ENCODE data around the gene CDKN1C. TPM values are rescaled to one million over a fixed set of nuclear protein-coding genes. Genes with fewer than 3 reads are reported as not detected.

Gene CDKN1C
- polyA plus RNA-seq, 1 donor from 2014 or later = 36.7 TPM

GRCh38 chr11:2844116-2844842, 41.3 kb downstream of the CDKN1C start:
- H3K9ac ChIP-seq (ENCODE audit: low read length) = no peak overlapping the region
- no peaks in the 10 kb centered on the region for H3F3A ChIP-seq (ENCODE audit: insufficient read depth, low read length, poor library complexity, severe bottlenecking)
- TF ChIP-seq, protein P1, sequence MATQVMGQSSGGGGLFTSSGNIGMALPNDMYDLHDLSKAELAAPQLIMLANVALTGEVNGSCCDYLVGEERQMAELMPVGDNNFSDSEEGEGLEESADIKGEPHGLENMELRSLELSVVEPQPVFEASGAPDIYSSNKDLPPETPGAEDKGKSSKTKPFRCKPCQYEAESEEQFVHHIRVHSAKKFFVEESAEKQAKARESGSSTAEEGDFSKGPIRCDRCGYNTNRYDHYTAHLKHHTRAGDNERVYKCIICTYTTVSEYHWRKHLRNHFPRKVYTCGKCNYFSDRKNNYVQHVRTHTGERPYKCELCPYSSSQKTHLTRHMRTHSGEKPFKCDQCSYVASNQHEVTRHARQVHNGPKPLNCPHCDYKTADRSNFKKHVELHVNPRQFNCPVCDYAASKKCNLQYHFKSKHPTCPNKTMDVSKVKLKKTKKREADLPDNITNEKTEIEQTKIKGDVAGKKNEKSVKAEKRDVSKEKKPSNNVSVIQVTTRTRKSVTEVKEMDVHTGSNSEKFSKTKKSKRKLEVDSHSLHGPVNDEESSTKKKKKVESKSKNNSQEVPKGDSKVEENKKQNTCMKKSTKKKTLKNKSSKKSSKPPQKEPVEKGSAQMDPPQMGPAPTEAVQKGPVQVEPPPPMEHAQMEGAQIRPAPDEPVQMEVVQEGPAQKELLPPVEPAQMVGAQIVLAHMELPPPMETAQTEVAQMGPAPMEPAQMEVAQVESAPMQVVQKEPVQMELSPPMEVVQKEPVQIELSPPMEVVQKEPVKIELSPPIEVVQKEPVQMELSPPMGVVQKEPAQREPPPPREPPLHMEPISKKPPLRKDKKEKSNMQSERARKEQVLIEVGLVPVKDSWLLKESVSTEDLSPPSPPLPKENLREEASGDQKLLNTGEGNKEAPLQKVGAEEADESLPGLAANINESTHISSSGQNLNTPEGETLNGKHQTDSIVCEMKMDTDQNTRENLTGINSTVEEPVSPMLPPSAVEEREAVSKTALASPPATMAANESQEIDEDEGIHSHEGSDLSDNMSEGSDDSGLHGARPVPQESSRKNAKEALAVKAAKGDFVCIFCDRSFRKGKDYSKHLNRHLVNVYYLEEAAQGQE (IDR thresholded peaks at IDR 0.05; ENCODE audit: borderline replicate concordance) = no peak
- TF ChIP-seq MXI1 (conservative IDR thresholded peaks at IDR 0.05; ENCODE audit: poor library complexity, severe bottlenecking) = no peak
- no peak for TF ChIP-seq EP300 (conservative IDR thresholded peaks at IDR 0.05; ENCODE audit: poor library complexity, severe bottlenecking)
- no peak for TF ChIP-seq EZH2 (IDR thresholded peaks at IDR 0.05; ENCODE audit: borderline replicate concordance, insufficient read depth, low read length, poor library complexity, severe bottlenecking)
- TF ChIP-seq CTCF (IDR thresholded peaks at IDR 0.05; ENCODE audit: poor library complexity, severe bottlenecking) = no peak
- TF ChIP-seq TAF1 (IDR thresholded peaks at IDR 0.05; ENCODE audit: low read depth) = no peak
- TF ChIP-seq POLR2AphosphoS5 (IDR thresholded peaks at IDR 0.05) = no peak
- no peak for TF ChIP-seq RAD21 (conservative IDR thresholded peaks at IDR 0.05)
- TF ChIP-seq SMC3 (conservative IDR thresholded peaks at IDR 0.05; ENCODE audit: poor library complexity) = no peak
- H3K27me3 ChIP-seq (ENCODE audit: insufficient read depth, low read depth, low read length) = no peaks in the 10 kb centered on the region
- H3K36me3 ChIP-seq (ENCODE audit: insufficient read depth, low read length) = no peaks in the 10 kb centered on the region
- H3K4me2 ChIP-seq (ENCODE audit: low read length) = no peak overlapping the region
- no peaks in the 10 kb centered on the region for H3K9me2 ChIP-seq (ENCODE audit: insufficient read depth, low read length)
- no peaks in the 10 kb centered on the region for H3K9me3 ChIP-seq (ENCODE audit: low read length)
- H4K20me1 ChIP-seq (ENCODE audit: insufficient read depth) = no peaks in the 10 kb centered on the region
- H3K27ac ChIP-seq (ENCODE audit: low read length) = no peak overlapping the region
- H2AFZ ChIP-seq (ENCODE audit: low read depth, low read length) = no peak overlapping the region
- H3K4me3 ChIP-seq (ENCODE audit: low read length) = no peak overlapping the region
- H3K79me2 ChIP-seq (replicated peaks; ENCODE audit: insufficient read depth, low read length) = no peaks in the 10 kb centered on the region

- Histone ChIP-seq H3K9me2 (ENCODE audit: insufficient read depth, low read length) (no peaks in the 10 kb centered on the region), H3F3A (ENCODE audit: insufficient read depth, low read length, poor library complexity, severe bottlenecking) (no peaks in the 10 kb centered on the region), H4K20me1 (ENCODE audit: insufficient read depth) (no peaks in the 10 kb centered on the region), H3K79me2 (replicated peaks; ENCODE audit: insufficient read depth, low read length) (no peaks in the 10 kb centered on the region), H3K4me3 (ENCODE audit: low read length) (no peak overlapping the region), H3K36me3 (ENCODE audit: insufficient read depth, low read length) (no peaks in the 10 kb centered on the region), H3K4me2 (ENCODE audit: low read length) (no peak overlapping the region), H3K27me3 (ENCODE audit: insufficient read depth, low read depth, low read length) (no peaks in the 10 kb centered on the region), H3K9ac (ENCODE audit: low read length) (no peak overlapping the region), H3K9me3 (ENCODE audit: low read length) (no peaks in the 10 kb centered on the region), H3K27ac (ENCODE audit: low read length) (no peak overlapping the region), H2AFZ (ENCODE audit: low read depth, low read length) (no peak overlapping the region)
- no peak for TF ChIP-seq EZH2 (IDR thresholded peaks at IDR 0.05; ENCODE audit: borderline replicate concordance, insufficient read depth, low read length, poor library complexity, severe bottlenecking)
- TF ChIP-seq MXI1 (conservative IDR thresholded peaks at IDR 0.05; ENCODE audit: poor library complexity, severe bottlenecking) = no peak
- no peak for TF ChIP-seq POLR2AphosphoS5 (IDR thresholded peaks at IDR 0.05)
- TF ChIP-seq RAD21 (conservative IDR thresholded peaks at IDR 0.05) = no peak
- TF ChIP-seq EP300 (conservative IDR thresholded peaks at IDR 0.05; ENCODE audit: poor library complexity, severe bottlenecking) = no peak
- TF ChIP-seq CTCF (IDR thresholded peaks at IDR 0.05; ENCODE audit: poor library complexity, severe bottlenecking) = no peak
- TF ChIP-seq TAF1 (IDR thresholded peaks at IDR 0.05; ENCODE audit: low read depth) = no peak
- TF ChIP-seq, protein P1 (IDR thresholded peaks at IDR 0.05; ENCODE audit: borderline replicate concordance) = no peak
- no peak for TF ChIP-seq SMC3 (conservative IDR thresholded peaks at IDR 0.05; ENCODE audit: poor library complexity)
Measured at GRCh38 chr11:2843551-2843950, 42.0 kb downstream of the CDKN1C start.

Data from neural cell (in vitro differentiated cells).